Activated T-cell treated with anti-CD3 and anti-CD28 coated beads, Interleukin-2, amount 50 U/mL, for 4 hours (primary cell): Measurements from ENCODE around the gene RNU6-8. TPM values are rescaled to one million over a fixed set of nuclear protein-coding genes. Genes with fewer than 3 reads are reported as not detected.

Experiments
- ATAC-seq, 2 donors: fragments of 200-7000 bp; cut with Tn5 transposase; one replicate each; pipeline ENCODE4 v1.10.0; 2021
- DNase-seq: peaks from one replicate; pipeline ENCODE4 v3.0.0-alpha.2; 2020
- H3K27me3 Mint-ChIP-seq: one replicate; pipeline ENCODE4 v1.8.0; 2021; ENCODE audit warnings: low read depth, mixed read lengths
- H3K36me3 Mint-ChIP-seq: one replicate; pipeline ENCODE4 v1.8.0; 2022; ENCODE audit warnings: mixed read lengths; ENCODE audit not compliant: insufficient read depth
- H3K4me1 Mint-ChIP-seq: one replicate; pipeline ENCODE4 v1.8.0; 2021; ENCODE audit warnings: low read depth, mixed read lengths
- H3K4me3 Mint-ChIP-seq: one replicate; pipeline ENCODE4 v1.8.0; 2021; ENCODE audit warnings: mild to moderate bottlenecking, moderate library complexity, mixed read lengths
- H3K9me3 Mint-ChIP-seq: one replicate; pipeline ENCODE4 v1.8.0; 2021; ENCODE audit warnings: mixed read lengths
- total RNA-seq, 3 donors: library from RNA; stranded (reverse); gene quantifications; one replicate each; pipeline ENCODE4 v1.2.1, GENCODE V29; 2021

RNU6-8 gene
- total RNA-seq, 3 donors from 2014 or later: not detected

DNA sequence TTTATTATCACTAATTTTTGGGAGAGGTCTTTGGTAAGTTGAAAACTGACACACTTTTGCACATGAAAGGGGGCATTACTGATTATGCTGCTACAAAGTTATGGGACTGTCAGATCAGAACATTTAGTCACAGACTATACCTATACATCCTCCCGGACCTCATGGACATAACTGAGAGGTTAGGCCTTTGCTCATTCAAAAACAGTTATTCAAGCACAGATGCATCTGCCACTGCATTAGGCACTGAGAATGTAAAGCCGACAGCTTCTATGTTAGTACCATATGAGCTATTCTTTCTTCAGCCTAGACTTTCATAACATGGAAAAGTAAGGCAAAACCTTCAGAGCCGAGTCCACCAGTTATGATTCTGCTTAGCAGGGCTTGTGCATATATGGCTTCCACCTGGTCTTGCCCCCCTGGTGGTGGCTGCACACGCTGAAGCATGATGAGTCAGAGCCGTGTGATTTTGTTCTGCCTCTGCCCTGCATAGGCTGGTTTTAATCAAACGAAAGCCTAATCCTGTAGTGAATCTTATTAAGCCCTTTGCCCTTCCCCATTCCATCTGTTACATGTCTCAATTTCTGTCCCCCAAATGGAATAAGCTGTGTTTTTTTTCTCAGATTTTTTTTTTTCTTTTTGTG lies 21.8 kb upstream of the RNU6-8 start:
- no peaks in the 10 kb centered on the region for H3K36me3 Mint-ChIP-seq
- no peaks in the 10 kb centered on the region for H3K4me1 Mint-ChIP-seq
- peak; percentile 81 for ATAC-seq
- H3K9me3 Mint-ChIP-seq: no peaks in the 10 kb centered on the region
- peak; percentile 9 for DNase-seq
- peaks cover 9% of the 10 kb centered on the region for H3K27me3 Mint-ChIP-seq
- no peak overlapping the region for H3K4me3 Mint-ChIP-seq

DNA sequence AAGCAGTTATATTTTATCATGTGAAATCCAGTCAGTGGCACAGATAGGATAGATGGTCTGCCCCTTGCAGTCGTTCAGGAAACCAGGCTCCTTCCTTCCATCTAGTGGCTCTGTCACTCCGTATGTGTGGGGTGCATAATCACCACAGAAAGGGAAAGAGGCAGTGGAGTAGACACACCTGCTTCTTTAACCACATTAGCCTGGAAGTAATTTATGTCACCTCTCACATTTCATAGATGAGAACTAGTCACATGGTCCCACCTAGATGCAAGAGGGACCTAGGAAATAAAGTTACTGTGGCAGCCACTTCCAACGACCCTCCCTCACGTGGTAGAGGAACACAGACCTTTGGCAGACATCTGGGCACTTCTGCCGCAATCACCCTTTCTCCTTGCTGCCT lies 14.2 kb upstream of the RNU6-8 start:
- no peak for DNase-seq
- no peaks in the 10 kb centered on the region for H3K9me3 Mint-ChIP-seq
- H3K27me3 Mint-ChIP-seq: peaks cover 12% of the 10 kb centered on the region
- no peaks in the 10 kb centered on the region for H3K4me1 Mint-ChIP-seq
- no peaks in the 10 kb centered on the region for H3K36me3 Mint-ChIP-seq
- H3K4me3 Mint-ChIP-seq: no peak overlapping the region
- ATAC-seq: no peak

- DNase-seq: no peak
- no peaks in the 10 kb centered on the region for H3K36me3 Mint-ChIP-seq
- peaks cover 2% of the 10 kb centered on the region for H3K27me3 Mint-ChIP-seq
- ATAC-seq: no peak
- H3K4me3 Mint-ChIP-seq: no peak overlapping the region
- no peaks in the 10 kb centered on the region for H3K4me1 Mint-ChIP-seq
- no peaks in the 10 kb centered on the region for H3K9me3 Mint-ChIP-seq
Observed at GRCh38 chr14:32212833-32213232, 9.8 kb upstream of the RNU6-8 start.

- H3K4me1 Mint-ChIP-seq: peaks cover 3% of the 10 kb centered on the region
- ATAC-seq: no peak
- H3K9me3 Mint-ChIP-seq: no peaks in the 10 kb centered on the region
- peaks cover 2% of the 10 kb centered on the region for H3K27me3 Mint-ChIP-seq
- no peaks in the 10 kb centered on the region for H3K36me3 Mint-ChIP-seq
- H3K4me3 Mint-ChIP-seq: no peak overlapping the region
- DNase-seq: no peak
Observed at GRCh38 chr14:32211068-32211404, 8.0 kb upstream of the RNU6-8 start.

GRCh38 chr14:32209471-32209870 lies 6.4 kb upstream of the RNU6-8 start:
- Mint-ChIP-seq H3K36me3 (no peaks in the 10 kb centered on the region), H3K4me1 (peaks cover 7% of the 10 kb centered on the region), H3K9me3 (no peaks in the 10 kb centered on the region), H3K4me3 (no peak overlapping the region), H3K27me3 (peaks cover 2% of the 10 kb centered on the region)
- ATAC-seq: no peak
- DNase-seq: no peak

GRCh38 chr14:32208490-32208889 lies 5.4 kb upstream of the RNU6-8 start:
- Mint-ChIP-seq H3K4me3 (no peak overlapping the region), H3K9me3 (no peaks in the 10 kb centered on the region), H3K36me3 (no peaks in the 10 kb centered on the region), H3K27me3 (peaks cover 2% of the 10 kb centered on the region), H3K4me1 (peaks cover 15% of the 10 kb centered on the region)
- ATAC-seq: no peak
- DNase-seq: no peak

- DNase-seq (no peak), ATAC-seq (no peak)
- Mint-ChIP-seq H3K9me3 (no peaks in the 10 kb centered on the region), H3K36me3 (no peaks in the 10 kb centered on the region), H3K4me3 (no peak overlapping the region), H3K4me1 (peaks cover 29% of the 10 kb centered on the region), H3K27me3 (peaks cover 2% of the 10 kb centered on the region)
Observed at GRCh38 chr14:32206552-32206951, 3.5 kb upstream of the RNU6-8 start.

GRCh38 chr14:32205984-32206383 lies 2.9 kb upstream of the RNU6-8 start:
- peaks cover 31% of the 10 kb centered on the region for H3K4me1 Mint-ChIP-seq
- ATAC-seq (no peak), DNase-seq (no peak)
- H3K4me3 Mint-ChIP-seq: no peak overlapping the region
- no peaks in the 10 kb centered on the region for H3K36me3 Mint-ChIP-seq
- H3K9me3 Mint-ChIP-seq: no peaks in the 10 kb centered on the region
- H3K27me3 Mint-ChIP-seq: peaks cover 2% of the 10 kb centered on the region

- no peaks in the 10 kb centered on the region for H3K36me3 Mint-ChIP-seq
- H3K4me1 Mint-ChIP-seq: peaks cover 34% of the 10 kb centered on the region
- DNase-seq (no peak), ATAC-seq (no peak)
- no peak overlapping the region for H3K4me3 Mint-ChIP-seq
- H3K27me3 Mint-ChIP-seq: peaks cover 2% of the 10 kb centered on the region
- H3K9me3 Mint-ChIP-seq: no peaks in the 10 kb centered on the region
Observed at GRCh38 chr14:32205554-32205953, 2.5 kb upstream of the RNU6-8 start.

- no peaks in the 10 kb centered on the region for H3K36me3 Mint-ChIP-seq
Observed at GRCh38 chr14:32203928-32204357, 874 bp upstream of the RNU6-8 start.

GRCh38 chr14:32202491-32202997 lies 525 bp downstream of the RNU6-8 start:
- Mint-ChIP-seq H3K27me3 (no peaks in the 10 kb centered on the region), H3K4me1 (peaks cover 35% of the 10 kb centered on the region), H3K4me3 (peak overlapping the region; percentile 87), H3K9me3 (no peaks in the 10 kb centered on the region), H3K36me3 (no peaks in the 10 kb centered on the region)
- DNase-seq (no peak), ATAC-seq (no peak)

More at GRCh38 chr14:32203928-32204357, 874 bp upstream of the RNU6-8 start:
- peak overlapping the region; percentile 87 for H3K4me3 Mint-ChIP-seq
- H3K9me3 Mint-ChIP-seq: no peaks in the 10 kb centered on the region
- ATAC-seq (no peak), DNase-seq (peak; percentile 7)
- peaks cover 35% of the 10 kb centered on the region for H3K4me1 Mint-ChIP-seq
- peaks cover 2% of the 10 kb centered on the region for H3K27me3 Mint-ChIP-seq

DNA sequence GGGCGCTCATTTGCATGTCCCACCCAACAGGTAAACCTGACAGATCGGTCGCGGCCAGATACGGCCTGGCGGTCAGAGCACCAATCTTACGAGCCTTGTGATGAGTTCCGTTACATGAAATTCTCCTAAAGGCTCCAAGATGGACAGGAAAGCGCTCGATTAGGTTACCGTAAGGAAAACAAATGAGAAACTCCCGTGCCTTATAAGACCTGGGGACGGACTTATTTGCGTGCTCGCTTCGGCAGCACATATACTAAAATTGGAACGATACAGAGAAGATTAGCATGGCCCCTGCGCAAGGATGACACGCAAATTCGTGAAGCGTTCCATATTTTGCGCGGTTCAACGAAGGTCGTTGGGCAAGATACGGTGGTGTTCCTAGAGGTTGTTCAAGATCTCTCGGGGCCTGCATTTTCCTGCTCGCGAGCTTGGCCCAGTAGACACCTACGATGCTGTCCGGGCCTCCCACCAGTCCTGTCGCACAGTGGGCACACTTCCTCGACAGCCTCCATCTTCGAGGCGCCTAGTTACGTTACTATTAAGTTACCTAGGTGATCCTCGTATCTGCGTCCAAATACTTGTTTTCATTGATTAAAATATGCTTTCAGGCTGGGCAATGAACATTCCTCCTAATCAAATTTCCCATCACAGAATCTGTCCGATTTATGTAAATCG lies 1.1 kb downstream of the RNU6-8 start, which contains the start of gene RNU6-7:
Gene RNU6-7 (plus strand): TSS at position 230 of the 675 bp plus-strand sequence.
- H3K4me3 Mint-ChIP-seq: peak within 1 kb of the TSS; percentile 87
- peak; percentile 13 for DNase-seq
- peak in 1 of 2 donors; percentile 2 for ATAC-seq
- no peaks in the 10 kb centered on the region for H3K27me3 Mint-ChIP-seq
- H3K9me3 Mint-ChIP-seq: no peaks in the 10 kb centered on the region
- no peaks in the 10 kb centered on the region for H3K36me3 Mint-ChIP-seq
- peaks cover 35% of the 10 kb centered on the region for H3K4me1 Mint-ChIP-seq

GRCh38 chr14:32201193-32201815 lies 1.8 kb downstream of the RNU6-8 start:
- Mint-ChIP-seq H3K4me1 (peaks cover 33% of the 10 kb centered on the region), H3K36me3 (no peaks in the 10 kb centered on the region), H3K9me3 (no peaks in the 10 kb centered on the region), H3K27me3 (no peaks in the 10 kb centered on the region), H3K4me3 (peak overlapping the region; percentile 87)
- ATAC-seq (peak; percentile 44 to 54), DNase-seq (peak; percentile 65)

DNA sequence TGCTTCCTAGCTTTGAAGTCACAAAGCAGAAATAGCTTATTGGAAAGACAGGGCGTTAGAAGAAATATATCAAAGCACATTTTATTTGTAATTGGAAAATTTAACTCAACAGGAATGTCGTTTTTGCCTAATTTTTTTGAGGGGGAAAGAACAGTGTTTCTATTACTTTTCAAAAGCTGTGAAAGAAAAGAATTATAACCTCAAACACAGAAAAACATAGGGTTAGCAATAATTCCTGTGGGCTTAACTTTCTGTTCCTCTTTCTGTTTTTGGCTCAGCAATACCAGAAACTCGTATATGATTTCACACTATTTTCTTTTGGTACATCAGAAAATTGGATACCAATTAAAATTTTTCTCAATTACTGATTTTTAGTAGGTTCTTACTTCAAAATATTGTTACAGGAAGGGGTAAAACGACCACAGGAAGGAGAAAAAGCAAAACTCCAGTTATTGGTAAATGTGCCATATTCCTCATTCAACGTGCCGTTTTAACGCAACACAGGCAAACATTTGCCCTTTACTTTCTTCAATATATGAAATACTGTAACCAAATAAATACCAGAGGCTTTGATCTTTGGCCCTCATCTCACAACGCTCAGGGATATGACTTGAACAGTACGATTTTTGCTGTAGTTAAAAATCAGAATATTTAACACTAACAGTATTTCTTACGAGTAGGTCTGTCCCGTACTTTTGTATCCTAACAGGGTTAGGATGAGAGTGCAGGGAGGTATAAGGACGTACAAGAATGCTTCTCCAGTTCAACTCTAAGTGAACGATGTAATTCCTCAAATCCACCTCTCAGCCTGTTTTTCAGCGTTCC lies 2.5 kb downstream of the RNU6-8 start:
- Mint-ChIP-seq H3K9me3 (no peaks in the 10 kb centered on the region), H3K36me3 (no peaks in the 10 kb centered on the region), H3K4me1 (peaks cover 29% of the 10 kb centered on the region), H3K4me3 (peak overlapping the region; percentile 87), H3K27me3 (peaks cover 1% of the 10 kb centered on the region)
- ATAC-seq: no peak
- DNase-seq: no peak
